Measurements from ENCODE around the gene APOC3.

Gene APOC3

GRCh38 chr11:116807601-116808261 is 22.0 kb upstream of the APOC3 start:
- DNase-seq, result no peak

- DNase-seq, result no peak
These were observed 21.2 kb upstream of the APOC3 start for GRCh38 chr11:116808262-116809175.

- DNase-seq, result no peak
These were observed 18.5 kb upstream of the APOC3 start for GRCh38 chr11:116811194-116811593.

GRCh38 chr11:116812109-116812508 is 17.6 kb upstream of the APOC3 start:
- DNase-seq, result no peak

DNA sequence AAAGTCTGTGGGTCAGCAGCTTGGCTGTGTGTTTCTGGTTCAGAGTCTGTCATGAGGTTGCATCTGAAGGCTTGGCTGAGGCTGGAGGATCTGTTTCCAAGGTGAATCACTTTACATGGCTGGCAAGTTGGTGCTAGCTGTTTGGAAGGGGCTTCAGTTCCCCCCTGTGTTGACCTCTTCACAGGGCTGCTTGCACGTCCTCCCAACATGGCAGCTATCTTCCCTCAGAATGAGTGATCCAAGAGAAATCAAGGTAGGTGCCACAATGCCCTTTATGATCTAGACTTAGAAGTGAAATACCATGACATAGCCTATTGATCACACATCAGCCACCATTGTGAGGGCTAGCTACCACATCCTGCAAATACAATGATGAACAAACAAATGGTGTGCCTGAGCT is 16.5 kb upstream of the APOC3 start:
- DNase-seq, result no peak

DNA sequence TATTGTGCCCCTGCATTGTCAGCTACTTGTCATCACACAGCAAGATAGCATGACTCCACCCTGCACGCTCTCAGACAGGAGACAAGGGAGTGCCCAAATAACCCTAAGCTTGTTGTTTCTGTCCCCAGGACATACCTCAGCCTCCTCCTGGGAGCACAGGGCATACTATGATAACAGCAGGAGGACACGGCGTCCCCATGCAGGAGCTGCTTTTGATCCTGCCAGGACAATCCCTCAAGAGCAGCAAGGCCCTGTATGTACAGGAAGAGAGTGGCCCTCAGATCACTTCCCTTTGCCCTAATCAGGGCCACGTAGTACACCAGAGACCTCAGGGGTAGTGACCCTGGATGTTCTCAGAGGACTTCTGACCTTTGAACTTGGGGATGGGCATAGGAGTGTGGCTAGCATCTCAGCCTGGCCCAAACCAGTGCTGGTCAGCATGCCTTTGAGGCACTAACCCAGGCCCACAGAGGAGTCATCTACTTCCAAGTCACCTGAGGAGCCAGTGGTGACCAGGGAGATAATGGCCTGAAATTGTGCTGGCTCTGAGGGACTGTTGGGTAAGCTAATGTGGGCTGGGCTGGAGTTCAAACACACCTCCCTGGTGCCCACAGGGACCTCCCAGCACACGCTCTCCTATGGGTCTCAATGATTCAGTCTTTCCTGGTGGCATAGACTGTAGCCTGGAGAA is 15.8 kb upstream of the APOC3 start:
- no peak for DNase-seq

- peak; percentile 49 for DNase-seq
These were observed 15.2 kb upstream of the APOC3 start for GRCh38 chr11:116814502-116814901.

DNA sequence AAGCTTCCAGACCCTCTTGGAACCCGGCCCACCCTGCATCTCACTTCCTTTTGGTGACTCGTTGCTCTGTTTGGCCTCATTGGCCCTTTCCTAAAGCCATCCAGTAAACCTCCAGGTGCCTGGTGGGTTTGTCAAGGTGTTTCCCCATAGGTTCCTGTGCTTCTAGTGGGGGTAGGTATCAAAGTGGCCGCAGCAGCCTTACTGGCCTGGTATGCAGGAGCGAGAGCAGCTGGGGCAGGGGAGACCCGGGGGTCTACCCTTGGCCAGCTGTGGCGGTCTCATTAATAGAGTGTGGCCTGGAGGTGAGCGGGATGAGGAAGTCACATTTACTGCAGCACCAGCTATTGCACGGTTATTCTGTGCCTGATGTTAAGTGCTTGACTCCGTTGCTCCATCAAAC is 10.7 kb upstream of the APOC3 start:
- DNase-seq, result no peak

DNA sequence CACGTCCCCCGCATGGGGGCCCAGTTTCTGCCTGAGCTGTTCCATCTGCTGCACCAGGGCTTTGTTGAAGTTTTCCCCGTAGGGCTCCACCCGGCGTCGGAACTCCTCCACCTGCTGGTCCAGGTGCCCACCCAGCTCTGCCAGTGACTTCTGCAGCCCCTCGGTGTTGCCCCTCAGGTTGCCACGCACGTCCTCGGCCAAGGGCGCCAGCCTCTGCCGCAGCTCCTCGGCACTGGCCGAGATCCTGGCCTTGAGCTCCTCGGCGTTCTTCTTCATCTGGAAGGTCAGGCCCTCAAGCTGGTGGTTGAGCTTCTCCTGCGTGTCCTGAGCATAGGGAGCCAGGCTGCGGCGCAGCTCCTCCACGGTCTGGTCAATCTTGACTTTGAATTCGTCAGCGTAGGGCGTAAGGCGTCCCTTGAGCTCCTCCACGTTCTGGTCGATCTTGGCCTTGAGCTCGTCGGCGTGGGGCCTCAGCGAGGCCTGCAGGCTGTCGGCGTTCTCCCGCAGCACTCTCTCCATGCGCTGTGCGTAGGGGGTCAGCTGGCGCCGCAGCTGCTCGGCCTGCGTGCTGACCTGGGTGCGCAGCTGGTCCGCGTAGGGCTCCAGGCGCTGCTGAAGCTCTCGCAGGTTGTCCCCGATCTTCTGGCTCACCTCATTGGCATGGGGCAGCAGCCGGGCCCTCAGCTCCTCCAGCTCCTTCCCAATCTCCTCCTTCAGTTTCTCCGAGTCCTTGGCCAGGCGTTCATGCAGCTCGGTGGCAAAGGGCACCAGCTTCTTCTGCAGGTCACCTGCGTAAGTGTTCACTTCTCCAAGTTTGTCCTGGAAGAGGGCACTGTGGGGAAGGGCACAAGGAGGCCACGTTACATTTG is 8.4 kb upstream of the APOC3 start:
- DNase-seq, result no peak

- DNase-seq, result no peak
These were observed 7.1 kb upstream of the APOC3 start for GRCh38 chr11:116822575-116822974.

DNA sequence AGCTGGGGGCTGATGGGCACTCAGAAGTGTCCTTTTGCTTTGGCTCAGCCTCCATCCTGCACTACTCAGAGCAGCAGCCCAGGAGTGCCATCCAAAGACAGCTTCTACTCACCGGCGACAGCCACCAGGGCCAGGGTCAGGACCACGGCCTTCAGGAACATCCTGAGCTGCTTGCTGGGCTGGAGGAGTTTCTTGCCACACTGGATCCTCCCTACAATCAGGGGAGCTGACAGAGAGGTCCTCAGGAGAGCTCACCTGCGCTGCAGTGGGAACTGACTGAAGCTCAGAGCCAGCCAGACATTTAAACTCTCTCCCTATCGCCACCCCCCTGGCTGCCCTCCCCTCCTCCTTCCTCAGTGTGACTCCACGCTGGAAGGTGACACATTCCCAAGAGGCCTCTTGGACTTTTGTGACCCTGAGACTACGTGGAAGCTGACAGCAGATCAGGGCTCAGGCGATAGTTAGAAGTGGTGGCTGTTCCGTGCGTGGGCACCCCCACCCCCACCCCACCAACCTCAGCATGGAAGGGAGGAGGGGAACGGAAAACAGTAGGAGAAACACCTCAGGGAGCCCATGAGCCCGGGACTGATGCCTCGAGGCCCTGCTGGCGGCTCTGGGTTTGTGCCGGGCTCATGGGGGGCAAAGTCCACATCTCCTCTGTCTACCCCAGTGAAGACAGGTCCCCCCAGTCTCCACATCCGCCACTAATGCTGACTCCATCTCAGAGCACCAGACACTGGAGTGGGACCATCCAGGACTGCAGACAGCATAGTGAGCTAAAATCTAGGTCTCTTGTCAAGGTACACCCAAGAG is 6.5 kb upstream of the APOC3 start, which contains the start of gene APOA4:
TSS of gene APOA4 (minus strand) at position 274 of the 813 bp plus-strand sequence. CDS start at position 161, 113 bp downstream.
- no peak for DNase-seq

DNA sequence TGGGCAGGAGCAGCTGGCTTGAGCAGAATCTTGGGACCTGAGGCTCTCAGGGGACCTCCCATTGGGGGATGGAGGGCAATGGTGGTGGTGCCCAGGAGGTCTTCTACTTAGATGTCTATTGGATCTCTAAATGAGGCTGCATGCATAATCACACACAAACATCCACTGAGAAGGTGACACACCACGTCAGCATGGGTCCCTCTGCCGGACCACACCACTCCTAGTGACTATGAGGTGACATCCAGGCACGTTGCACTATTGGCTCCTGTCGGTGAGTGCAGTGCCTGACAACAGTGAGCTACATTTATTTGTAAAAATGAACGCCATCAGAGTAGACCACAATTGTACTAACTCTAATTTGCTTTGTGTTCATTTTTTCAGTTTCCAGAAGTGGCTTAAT is 4.3 kb upstream of the APOC3 start:
- DNase-seq, result no peak

DNA sequence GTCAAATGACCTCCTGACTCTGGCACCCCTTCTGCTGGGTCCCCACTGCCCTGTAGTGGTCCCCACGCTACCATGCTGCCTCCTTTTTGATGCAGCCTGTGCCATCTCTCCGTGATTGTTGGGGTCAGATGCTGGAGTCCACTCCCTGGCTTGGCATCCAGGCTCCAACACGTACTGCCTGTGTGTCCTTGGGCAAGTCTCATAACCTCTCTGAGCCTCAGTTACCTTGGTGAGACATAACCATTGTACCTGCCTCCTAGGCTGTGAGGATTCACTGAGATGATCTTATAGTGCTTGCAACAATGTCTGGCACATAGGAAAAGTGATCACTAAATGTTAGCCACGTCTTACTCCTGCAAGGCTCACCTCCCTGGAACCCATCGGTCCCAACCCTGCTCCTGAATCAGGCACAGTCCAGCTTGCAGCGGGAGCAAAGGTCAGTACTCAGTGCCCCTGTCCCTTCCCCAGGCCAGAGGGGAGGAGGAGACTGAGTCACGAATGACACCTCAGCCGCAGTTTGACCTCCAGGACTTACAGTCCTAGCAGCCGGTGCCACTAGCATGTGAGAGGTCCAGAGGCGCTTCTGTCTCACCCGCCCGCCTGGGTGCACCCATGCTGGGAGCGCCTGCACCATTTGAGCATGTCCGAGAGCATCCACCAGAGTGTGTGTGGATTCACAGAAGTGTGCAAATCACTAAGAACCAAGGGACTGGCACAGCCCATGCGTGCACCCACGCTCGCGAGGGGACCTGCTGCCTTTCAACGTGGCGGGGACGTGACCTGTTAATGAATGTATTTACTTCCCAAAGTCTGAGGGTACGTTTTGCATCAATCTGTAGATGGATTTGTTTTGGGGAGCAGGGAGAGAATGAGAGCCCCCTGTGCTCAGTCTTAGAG is 3.6 kb upstream of the APOC3 start:
- no peak for DNase-seq

DNA sequence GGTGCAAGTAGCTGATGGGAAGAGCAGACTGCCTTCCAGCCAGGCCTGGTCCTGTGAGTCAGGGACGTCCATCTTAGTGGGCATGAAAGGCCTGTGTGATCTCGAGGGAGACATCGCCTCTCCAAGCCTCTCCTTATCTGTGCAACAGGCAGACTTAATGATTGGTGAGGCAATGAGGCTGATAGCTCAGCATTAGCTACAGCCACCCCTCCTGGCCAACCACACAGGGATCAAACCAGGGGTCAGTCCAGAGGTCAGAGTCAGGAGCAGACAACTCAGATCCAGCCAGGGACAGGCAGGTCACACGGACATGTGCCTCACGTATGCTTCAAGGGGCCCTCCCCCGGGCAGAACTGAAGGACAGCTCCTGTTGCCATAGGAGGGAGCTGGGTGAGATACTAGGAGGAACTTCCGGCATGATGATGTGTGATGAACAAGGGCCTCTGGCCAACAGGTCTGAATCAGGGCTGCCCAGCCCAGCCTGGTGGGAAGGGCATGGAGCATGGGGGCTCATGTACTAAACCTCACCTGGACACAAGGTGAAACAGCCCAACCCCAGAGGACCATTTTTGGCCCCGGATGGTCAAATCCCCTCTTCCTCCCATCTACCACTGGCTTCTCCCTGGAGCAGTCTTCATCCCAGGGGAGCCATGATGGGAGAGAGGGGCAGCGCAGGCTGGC is 2.8 kb upstream of the APOC3 start:
- DNase-seq, result no peak

- DNase-seq, result no peak
These were observed 2.2 kb upstream of the APOC3 start for GRCh38 chr11:116827461-116827860.

DNA sequence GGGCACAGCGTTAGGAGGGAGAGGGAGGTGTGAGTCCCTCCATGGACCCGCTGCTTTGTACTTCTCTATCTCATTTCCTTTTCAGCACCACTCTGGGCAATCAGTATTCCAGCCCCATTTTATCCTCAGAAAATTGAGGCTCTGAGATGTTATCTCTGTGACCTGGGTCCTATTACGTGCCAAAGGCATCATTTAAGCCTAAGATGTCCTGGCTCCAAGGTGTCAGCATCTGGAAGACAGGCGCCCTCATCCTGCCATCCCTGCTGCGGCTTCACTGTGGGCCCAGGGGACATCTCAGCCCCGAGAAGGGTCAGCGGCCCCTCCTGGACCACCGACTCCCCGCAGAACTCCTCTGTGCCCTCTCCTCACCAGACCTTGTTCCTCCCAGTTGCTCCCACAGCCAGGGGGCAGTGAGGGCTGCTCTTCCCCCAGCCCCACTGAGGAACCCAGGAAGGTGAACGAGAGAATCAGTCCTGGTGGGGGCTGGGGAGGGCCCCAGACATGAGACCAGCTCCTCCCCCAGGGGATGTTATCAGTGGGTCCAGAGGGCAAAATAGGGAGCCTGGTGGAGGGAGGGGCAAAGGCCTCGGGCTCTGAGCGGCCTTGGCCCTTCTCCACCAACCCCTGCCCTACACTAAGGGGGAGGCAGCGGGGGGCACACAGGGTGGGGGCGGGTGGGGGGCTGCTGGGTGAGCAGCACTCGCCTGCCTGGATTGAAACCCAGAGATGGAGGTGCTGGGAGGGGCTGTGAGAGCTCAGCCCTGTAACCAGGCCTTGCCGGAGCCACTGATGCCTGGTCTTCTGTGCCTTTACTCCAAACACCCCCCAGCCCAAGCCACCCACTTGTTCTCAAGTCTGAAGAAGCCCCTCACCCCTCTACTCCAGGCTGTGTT is 829 bp upstream of the APOC3 start:
- DNase-seq, result no peak

- no peak for DNase-seq
These were observed 641 bp downstream of the APOC3 start for GRCh38 chr11:116830184-116830912.

DNA sequence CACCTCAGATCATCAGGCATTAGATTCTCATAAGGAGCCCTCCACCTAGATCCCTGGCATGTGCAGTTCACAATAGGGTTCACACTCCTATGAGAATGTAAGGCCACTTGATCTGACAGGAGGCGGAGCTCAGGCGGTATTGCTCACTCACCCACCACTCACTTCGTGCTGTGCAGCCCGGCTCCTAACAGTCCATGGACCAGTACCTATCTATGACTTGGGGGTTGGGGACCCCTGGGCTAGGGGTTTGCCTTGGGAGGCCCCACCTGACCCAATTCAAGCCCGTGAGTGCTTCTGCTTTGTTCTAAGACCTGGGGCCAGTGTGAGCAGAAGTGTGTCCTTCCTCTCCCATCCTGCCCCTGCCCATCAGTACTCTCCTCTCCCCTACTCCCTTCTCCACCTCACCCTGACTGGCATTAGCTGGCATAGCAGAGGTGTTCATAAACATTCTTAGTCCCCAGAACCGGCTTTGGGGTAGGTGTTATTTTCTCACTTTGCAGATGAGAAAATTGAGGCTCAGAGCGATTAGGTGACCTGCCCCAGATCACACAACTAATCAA is 2.2 kb downstream of the APOC3 start:
- no peak for DNase-seq

Measured in MV-4-11 (cell line).